Gastroesophageal sphincter (tissue), 4 donors: Measurements from ENCODE around the gene RIGI. TPM values are rescaled to one million over a fixed set of nuclear protein-coding genes. Genes with fewer than 3 reads are reported as not detected.

Source experiments
- ATAC-seq: fragments of 150-250 bp; one replicate; pipeline ENCODE4 v1.9.1; 2016; ENCODE audit warnings: mild to moderate bottlenecking, moderate library complexity
- H3K27ac ChIP-seq, 4 donors: fragments of 200-600 bp; sonication (generic) in 3 of 4; 1 replicate in 3 of 4; 2 replicates in 1 of 4; pipeline ENCODE4 v1.5.1; 2016 to 2019
- H3K27me3 ChIP-seq: fragments of 200-600 bp; sonication (generic); one replicate; pipeline ENCODE4 v1.5.1; 2019
- H3K36me3 ChIP-seq, 2 donors: fragments of 200-600 bp; sonication (generic); one replicate each; pipeline ENCODE4 v1.5.1; 2019; ENCODE audit warnings: control low read depth in 1 of 2
- H3K4me1 ChIP-seq, 3 donors: fragments of 200-600 bp; sonication (generic); 1 replicate in 2 of 3; 2 replicates in 1 of 3; pipeline ENCODE4 v1.5.1; 2016 to 2019; ENCODE audit warnings: control low read depth in 2 of 3
- H3K4me3 ChIP-seq, 2 donors: fragments of 200-600 bp; sonication (generic); one replicate each; pipeline ENCODE4 v1.5.1; 2019; ENCODE audit warnings: mild to moderate bottlenecking in 1 of 2, moderate library complexity in 1 of 2
- H3K9me3 ChIP-seq, 3 donors: fragments of 200-600 bp; sonication (generic); one replicate each; pipeline ENCODE4 v1.5.1; 2017 to 2019; ENCODE audit warnings: control low read depth in 2 of 3
- CTCF ChIP-seq, 4 experiments: fragments of 200-600 bp in 2 of 4; fragments of 450-650 bp in 2 of 4; sonication (generic) in 1 of 4; IDR thresholded peaks; one replicate each; pipeline ENCODE4 v1.5.1; 2017 to 2019; ENCODE audit warnings: antibody characterized with exemption in 4 of 4, mild to moderate bottlenecking in 2 of 4, moderate library complexity in 2 of 4
- EP300 ChIP-seq: sonication (generic); formaldehyde crosslinking; IDR thresholded peaks from one replicate; pipeline ENCODE4 v1.6.1; 2017; ENCODE audit warnings: antibody characterized with exemption, mild to moderate bottlenecking
- POLR2A ChIP-seq, 2 donors: fragments of 450-650 bp; IDR thresholded peaks; one replicate each; pipeline ENCODE4 v1.6.1; 2017; ENCODE audit warnings: antibody characterized with exemption in 2 of 2, mild to moderate bottlenecking in 2 of 2, moderate library complexity in 1 of 2
- POLR2AphosphoS5 ChIP-seq: sonication (generic); formaldehyde crosslinking; IDR thresholded peaks from one replicate; pipeline ENCODE4 v1.6.1; 2017; ENCODE audit warnings: antibody characterized with exemption
- WGBS, 2 donors: methylation state at CpG; one replicate each; pipeline ENCODE4 v1.1.5; 2018; ENCODE audit warnings: low coverage in 1 of 2; 5-methylcytosine and 5-hydroxymethylcytosine counted together
- total RNA-seq, 4 donors: library from RNA; depleted of rRNA; stranded (reverse); fragments of >200 nt; gene quantifications; one replicate each; pipeline ENCODE4 v1.1.0, GENCODE V29; 2016

Gene RIGI
- total RNA-seq, 4 donors from 2014 or later, result 6.8 to 14.3 (median 8.3) TPM

GRCh38 chr9:32497921-32498320 lies 28.1 kb downstream of the RIGI start:
- H3K27me3 ChIP-seq, result no peaks in the 10 kb centered on the region
- no peak overlapping the region for H3K4me3 ChIP-seq
- no peak for ATAC-seq
- TF ChIP-seq CTCF (IDR thresholded peaks at IDR 0.05) (no peak), POLR2AphosphoS5 (no peak), EP300 (no peak), POLR2A (IDR thresholded peaks at IDR 0.05) (no peak)
- no peaks in the 10 kb centered on the region for H3K9me3 ChIP-seq
- H3K36me3 ChIP-seq, result peaks cover 0 to 70% of the 10 kb centered on the region in 2 donors
- no peak overlapping the region for H3K27ac ChIP-seq
- H3K4me1 ChIP-seq, result no peaks in the 10 kb centered on the region

GRCh38 chr9:32490601-32491000 lies 35.4 kb downstream of the RIGI start:
- WGBS, 2 donors, result 83% methylated on average over 2 to 3 of the region's 3 CpGs
- no peak for ATAC-seq
- Histone ChIP-seq H3K27me3 (no peaks in the 10 kb centered on the region), H3K36me3 (peaks cover 0 to 79% of the 10 kb centered on the region in 2 donors), H3K4me3 (no peak overlapping the region), H3K4me1 (no peaks in the 10 kb centered on the region), H3K9me3 (no peaks in the 10 kb centered on the region), H3K27ac (no peak overlapping the region)
- TF ChIP-seq EP300 (no peak), POLR2AphosphoS5 (no peak), POLR2A (IDR thresholded peaks at IDR 0.05) (no peak), CTCF (IDR thresholded peaks at IDR 0.05) (no peak)

GRCh38 chr9:32487981-32488380 lies 38.0 kb downstream of the RIGI start:
- Histone ChIP-seq H3K9me3 (no peaks in the 10 kb centered on the region), H3K36me3 (peaks cover 0 to 91% of the 10 kb centered on the region in 2 donors), H3K27ac (no peak overlapping the region), H3K27me3 (no peaks in the 10 kb centered on the region), H3K4me3 (no peak overlapping the region), H3K4me1 (no peaks in the 10 kb centered on the region)
- TF ChIP-seq EP300 (no peak), POLR2AphosphoS5 (no peak), CTCF (IDR thresholded peaks at IDR 0.05) (no peak), POLR2A (IDR thresholded peaks at IDR 0.05) (no peak)
- ATAC-seq, result no peak
- 67 to 82% methylated on average over 3 of the region's 3 CpGs for WGBS, 2 donors

GRCh38 chr9:32486839-32487562 lies 39.0 kb downstream of the RIGI start:
- no peak overlapping the region for H3K4me3 ChIP-seq
- H3K27me3 ChIP-seq, result no peaks in the 10 kb centered on the region
- no peaks in the 10 kb centered on the region for H3K9me3 ChIP-seq
- H3K36me3 ChIP-seq, result peaks cover 0 to 95% of the 10 kb centered on the region in 2 donors
- WGBS, 2 donors, result 76 to 79% methylated on average over 2 of the region's 2 CpGs
- no peak overlapping the region for H3K27ac ChIP-seq
- no peak for TF ChIP-seq EP300
- ATAC-seq, result no peak
- H3K4me1 ChIP-seq, result no peaks in the 10 kb centered on the region

- 83 to 90% methylated on average over 3 to 4 of the region's 4 CpGs for WGBS, 2 donors
- ATAC-seq, result no peak
- no peak overlapping the region for H3K4me3 ChIP-seq
- H3K27me3 ChIP-seq, result no peaks in the 10 kb centered on the region
- peaks cover 0 to 100% of the 10 kb centered on the region in 2 donors for H3K36me3 ChIP-seq
- no peaks in the 10 kb centered on the region for H3K4me1 ChIP-seq
- TF ChIP-seq POLR2A (IDR thresholded peaks at IDR 0.05), result no peak
- no peak for TF ChIP-seq CTCF (IDR thresholded peaks at IDR 0.05)
- no peak for TF ChIP-seq POLR2AphosphoS5
- no peak for TF ChIP-seq EP300
- no peaks in the 10 kb centered on the region for H3K9me3 ChIP-seq
- H3K27ac ChIP-seq, result no peak overlapping the region
Measured at GRCh38 chr9:32483343-32483742, 42.7 kb downstream of the RIGI start.

Other genes starting within 250 kb of the RIGI start
- gene ACO1, start 141.6 kb downstream of the RIGI start, total RNA-seq, result 10 to 100 TPM; 54.5 to 88.4 (median 80.2) TPM
- gene SMIM27, start 26.1 kb upstream of the RIGI start, total RNA-seq, result 10 to 100 TPM in 1 of 4 donors, 1 to 10 TPM in 3; 4.0 to 12.5 (median 8.2) TPM
- 10 to 100 TPM; 16.5 to 28.5 (median 25.5) TPM for gene TOPORS, start 26.4 kb upstream of the RIGI start, total RNA-seq
- 10 to 100 TPM; 47.3 to 71.1 (median 55.9) TPM for gene NDUFB6, start 47.0 kb upstream of the RIGI start, total RNA-seq
- under 1 TPM in 1 of 4 donors, not detected in 3; 0.05 TPM for gene TAF1L, start 109.5 kb upstream of the RIGI start, total RNA-seq